ENCODE measurements around the gene TRPM4.

GRCh38 chr19:49136771-49137171 lies 20.8 kb upstream of the TRPM4 start:
- TF ChIP-seq, protein P1, sequence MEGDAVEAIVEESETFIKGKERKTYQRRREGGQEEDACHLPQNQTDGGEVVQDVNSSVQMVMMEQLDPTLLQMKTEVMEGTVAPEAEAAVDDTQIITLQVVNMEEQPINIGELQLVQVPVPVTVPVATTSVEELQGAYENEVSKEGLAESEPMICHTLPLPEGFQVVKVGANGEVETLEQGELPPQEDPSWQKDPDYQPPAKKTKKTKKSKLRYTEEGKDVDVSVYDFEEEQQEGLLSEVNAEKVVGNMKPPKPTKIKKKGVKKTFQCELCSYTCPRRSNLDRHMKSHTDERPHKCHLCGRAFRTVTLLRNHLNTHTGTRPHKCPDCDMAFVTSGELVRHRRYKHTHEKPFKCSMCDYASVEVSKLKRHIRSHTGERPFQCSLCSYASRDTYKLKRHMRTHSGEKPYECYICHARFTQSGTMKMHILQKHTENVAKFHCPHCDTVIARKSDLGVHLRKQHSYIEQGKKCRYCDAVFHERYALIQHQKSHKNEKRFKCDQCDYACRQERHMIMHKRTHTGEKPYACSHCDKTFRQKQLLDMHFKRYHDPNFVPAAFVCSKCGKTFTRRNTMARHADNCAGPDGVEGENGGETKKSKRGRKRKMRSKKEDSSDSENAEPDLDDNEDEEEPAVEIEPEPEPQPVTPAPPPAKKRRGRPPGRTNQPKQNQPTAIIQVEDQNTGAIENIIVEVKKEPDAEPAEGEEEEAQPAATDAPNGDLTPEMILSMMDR (IDR thresholded peaks at IDR 0.05): no peak
- no peak for TF ChIP-seq POLR2A (IDR thresholded peaks at IDR 0.05)
